ENCODE data around the gene HLA-F.

Gene HLA-F

GRCh38 chr6:29729774-29730328 lies 6.6 kb downstream of the HLA-F start:
- TF ChIP-seq TAF1 (IDR thresholded peaks at IDR 0.05; ENCODE audit: borderline replicate concordance, insufficient read depth, low read length), result no peak
- no peak for TF ChIP-seq SIN3A (IDR thresholded peaks at IDR 0.05; ENCODE audit: borderline replicate concordance, insufficient read depth, low read length)
- TF ChIP-seq FOXP2 (optimal IDR thresholded peaks at IDR 0.05; ENCODE audit: borderline replicate concordance, extremely low read depth, extremely low read length, insufficient read depth), result no peak
- TF ChIP-seq POLR2AphosphoS5 (IDR thresholded peaks at IDR 0.05; ENCODE audit: low read depth, low read length), result no peak
- no peak for TF ChIP-seq REST (IDR thresholded peaks at IDR 0.05; ENCODE audit: insufficient read depth in 1 of 2, low read depth in 2 of 2, low read length in 2 of 2)

- TF ChIP-seq REST (IDR thresholded peaks at IDR 0.05; ENCODE audit: insufficient read depth in 1 of 2, low read depth in 2 of 2, low read length in 2 of 2), result no peak
These were observed 7.4 kb downstream of the HLA-F start for GRCh38 chr6:29730575-29731126.

GRCh38 chr6:29731281-29731680 lies 8.0 kb downstream of the HLA-F start:
- TF ChIP-seq POLR2AphosphoS5 (IDR thresholded peaks at IDR 0.05; ENCODE audit: low read depth, low read length), result no peak
- no peak for TF ChIP-seq REST (IDR thresholded peaks at IDR 0.05; ENCODE audit: insufficient read depth in 1 of 2, low read depth in 2 of 2, low read length in 2 of 2)
- no peak for TF ChIP-seq TAF1 (IDR thresholded peaks at IDR 0.05; ENCODE audit: borderline replicate concordance, insufficient read depth, low read length)
- TF ChIP-seq SIN3A (IDR thresholded peaks at IDR 0.05; ENCODE audit: borderline replicate concordance, insufficient read depth, low read length), result no peak
- TF ChIP-seq FOXP2 (optimal IDR thresholded peaks at IDR 0.05; ENCODE audit: borderline replicate concordance, extremely low read depth, extremely low read length, insufficient read depth), result no peak

GRCh38 chr6:29733057-29733456 lies 9.8 kb downstream of the HLA-F start:
- TF ChIP-seq REST (IDR thresholded peaks at IDR 0.05; ENCODE audit: insufficient read depth in 1 of 2, low read depth in 2 of 2, low read length in 2 of 2) (peak; percentile 64 to 87), FOXP2 (optimal IDR thresholded peaks at IDR 0.05; ENCODE audit: borderline replicate concordance, extremely low read depth, extremely low read length, insufficient read depth) (no peak)
